K562 (cell line): ENCODE data around the gene HSD11B1L. TPM values are rescaled to one million over a fixed set of nuclear protein-coding genes. Genes with fewer than 3 reads are reported as not detected.
A peak's percentile ranks its signal among the peaks of the same experiment; 100 is the strongest.

Source experiments
- CREB3L1 ChIP-seq: fragments of 450-650 bp; IDR thresholded peaks from 2 replicates; pipeline ENCODE4 v1.6.1; 2014; ENCODE audit warnings: low read depth, mild to moderate bottlenecking, moderate library complexity, borderline replicate concordance
- GABPA ChIP-seq: fragments of 200-800 bp; sonication (Bioruptor generic); conservative IDR thresholded peaks from 2 replicates; pipeline ENCODE4 v1.6.1; 2016; ENCODE audit warnings: low read depth, missing genetic modification characterization, missing compliant biosample characterization
- GTF2A2 ChIP-seq: IDR thresholded peaks from 2 replicates; pipeline ENCODE4 v1.6.1; 2016; ENCODE audit warnings: mild to moderate bottlenecking, missing genetic modification characterization, missing compliant biosample characterization
- IFI16 ChIP-seq: fragments of 250-450 bp; sonication (Bioruptor Pico); IDR thresholded peaks from 2 replicates; pipeline ENCODE4 v2.1.2; 2022; ENCODE audit warnings: mild to moderate bottlenecking, inconsistent platforms
- IRF2 ChIP-seq: sonication (generic); formaldehyde crosslinking; IDR thresholded peaks from 2 replicates; pipeline ENCODE4 v1.8.1; 2022; ENCODE audit warnings: mild to moderate bottlenecking, missing genetic modification reagents
- KDM1A ChIP-seq, 2 experiments: fragments of 450-650 bp; IDR thresholded peaks; 2 replicates each; pipeline ENCODE4 v1.6.1; 2016; ENCODE audit warnings: mild to moderate bottlenecking in 2 of 2
- NFATC3 ChIP-seq: fragments of 450-650 bp; IDR thresholded peaks from 2 replicates; pipeline ENCODE4 v1.6.1; 2017; ENCODE audit warnings: mild to moderate bottlenecking
- PCBP1 ChIP-seq: fragments of 200-400 bp; formaldehyde crosslinking; IDR thresholded peaks from 2 replicates; pipeline ENCODE4 v1.6.1; 2018; ENCODE audit warnings: mild to moderate bottlenecking, low read depth, low read length; ENCODE audit not compliant: poor library complexity, severe bottlenecking
- PHF8 ChIP-seq: fragments of 200-600 bp; sonication (generic); IDR thresholded peaks from 2 replicates; pipeline ENCODE4 v1.6.1; 2012; ENCODE audit warnings: mixed run types, mild to moderate bottlenecking, inconsistent platforms, low read length, moderate library complexity, borderline replicate concordance
- POLR2B ChIP-seq: fragments of 450-650 bp; IDR thresholded peaks from 2 replicates; pipeline ENCODE4 v1.6.1; 2018; ENCODE audit warnings: low read depth; ENCODE audit not compliant: partially characterized antibody
- POLR2G ChIP-seq: fragments of 200-400 bp; formaldehyde crosslinking; IDR thresholded peaks from 2 replicates; pipeline ENCODE4 v1.6.1; 2017; ENCODE audit warnings: low read depth, mild to moderate bottlenecking, antibody characterized with exemption, low read length, moderate library complexity
- SMARCB1 ChIP-seq: IDR thresholded peaks from 2 replicates; pipeline ENCODE4 v1.6.1; 2011; ENCODE audit warnings: improper control_type of control experiment, low read depth; ENCODE audit not compliant: insufficient read length
- SNIP1 ChIP-seq: fragments of 450-650 bp; IDR thresholded peaks from 2 replicates; pipeline ENCODE4 v1.7.1; 2017; ENCODE audit warnings: low read depth, mild to moderate bottlenecking
- STAT6 ChIP-seq: sonication (generic); formaldehyde crosslinking; IDR thresholded peaks from 2 replicates; pipeline ENCODE4 v1.8.1; 2023; ENCODE audit warnings: mild to moderate bottlenecking, missing genetic modification reagents
- TEAD1 ChIP-seq, 2 experiments: fragments of 450-650 bp in 1 of 2; sonication (generic) in 1 of 2; formaldehyde crosslinking; IDR thresholded peaks; 2 replicates each; pipeline versions ENCODE4 v1.4.0 to v1.8.0; 2020 to 2022; ENCODE audit warnings: mild to moderate bottlenecking in 2 of 2, missing genetic modification reagents in 1 of 2
- TOE1 ChIP-seq, 2 experiments: fragments of 450-650 bp in 1 of 2; sonication (generic) in 1 of 2; formaldehyde crosslinking in 1 of 2; IDR thresholded peaks; 2 replicates each; pipeline versions ENCODE4 v1.7.1 to v1.8.0; 2016 to 2022; ENCODE audit warnings: borderline replicate concordance in 2 of 2, mild to moderate bottlenecking in 2 of 2, antibody characterized with exemption in 1 of 2, inconsistent platforms in 1 of 2, low read depth in 1 of 2, missing genetic modification reagents in 1 of 2, moderate library complexity in 1 of 2
- ZFPM2 ChIP-seq: fragments of 250-450 bp; sonication (Bioruptor Pico); IDR thresholded peaks from 2 replicates; pipeline ENCODE4 v1.5.1; 2022; ENCODE audit warnings: mild to moderate bottlenecking
- ZNF274 ChIP-seq: IDR thresholded peaks from 2 replicates; pipeline ENCODE4 v1.6.1; 2011; ENCODE audit warnings: low read depth, mild to moderate bottlenecking, low read length, moderate library complexity, borderline replicate concordance
- ZNF398 ChIP-seq: fragments of 250-450 bp; sonication (Bioruptor Pico); IDR thresholded peaks from 2 replicates; pipeline ENCODE4 v1.8.0; 2021; ENCODE audit warnings: moderate library complexity, mild to moderate bottlenecking, inconsistent platforms
- ZNF436 ChIP-seq: fragments of 250-450, 450-650 bp; sonication (Bioruptor Pico); formaldehyde crosslinking; IDR thresholded peaks from 2 replicates; pipeline ENCODE4 v1.7.0; 2020; ENCODE audit warnings: mild to moderate bottlenecking
- ZNF584 ChIP-seq: fragments of 200-800 bp; sonication (Bioruptor generic); IDR thresholded peaks from 2 replicates; pipeline ENCODE4 v1.6.1; 2016; ENCODE audit warnings: low read depth, mild to moderate bottlenecking, missing genetic modification characterization, missing compliant biosample characterization
- polyA plus RNA-seq, 8 experiments: library from polyadenylated mRNA; depleted of rRNA in 4 of 8; stranded (reverse) in 5 of 8; unstranded in 3 of 8; fragments of >200 nt; fragmentation: Nextera tagmentation in 2 of 8; fragmentation: Illumina TruSeq in 1 of 8; extraction: Ambion mirVana in 2 of 8; extraction: Trizol in 1 of 8; gene quantifications; 2 replicates each; pipeline versions ENCODE4 v1.2.1 to v1.2.3, GENCODE V29; 2011 to 2014; ENCODE audit warnings: inconsistent platforms in 1 of 8, missing spikeins in 1 of 8
- total RNA-seq, 7 experiments: library from RNA; depleted of rRNA in 6 of 7; stranded (reverse); fragments of >200 nt in 6 of 7; fragmentation: Illumina TruSeq in 2 of 7; extraction: Trizol in 2 of 7; gene quantifications; 2 replicates each; pipeline versions ENCODE4 v1.2.1 to v1.2.3, GENCODE V29; 2011 to 2021; ENCODE audit warnings: low replicate concordance in 1 of 7

HSD11B1L gene
- total and polyA plus RNA-seq, 9 of the 15 experiments (the other 6 are each of a cell fraction or from before 2014, with no cell fraction given), result 0.31 to 7.7 (median 2.3) TPM

- no peak for TF ChIP-seq ZNF398
- no peak for TF ChIP-seq NFATC3
- TF ChIP-seq PCBP1, result peak; percentile 78
- TF ChIP-seq ZNF274, result no peak
- TF ChIP-seq GABPA (tag), result no peak
- 0 out of 4 replicates have a peak, but pooled peaks of 1 of the 2 experiments have one; percentile 26 for TF ChIP-seq KDM1A (IDR thresholded peaks at IDR 0.05)
- no peak for TF ChIP-seq SNIP1
- TF ChIP-seq POLR2B, result no peak
- TF ChIP-seq ZNF584 (CRISPR knock-in tag), result no peak
- no peak for TF ChIP-seq GTF2A2 (tag)
- TF ChIP-seq IFI16 (CRISPR knock-in tag), result no peak
- peak; percentile 16; the same call in 1 of the 2 replicates for TF ChIP-seq PHF8
- TF ChIP-seq ZFPM2 (CRISPR knock-in tag), result no peak
- 0 out of 2 replicates have a peak, but pooled peaks have one; percentile 57 for TF ChIP-seq STAT6 (CRISPR knock-in tag)
- 0 out of 2 replicates have a peak, but pooled peaks have one; percentile 30 for TF ChIP-seq ZNF436 (CRISPR knock-in tag)
- TF ChIP-seq IRF2 (CRISPR knock-in tag), result no peak
- TF ChIP-seq CREB3L1, result peak; percentile 32; the same call in 1 of the 2 replicates
- TF ChIP-seq SMARCB1, result no peak
- TF ChIP-seq POLR2G, result peak; percentile 62; the same call in 1 of the 2 replicates
- 0 out of 4 replicates have a peak, but pooled peaks of 1 of the 2 experiments have one; percentile 4 for TF ChIP-seq TEAD1 (CRISPR knock-in tag; IDR thresholded peaks at IDR 0.05)
- TF ChIP-seq TOE1 (IDR thresholded peaks at IDR 0.05; ENCODE audit: borderline replicate concordance), result no peak
- no peak for TF ChIP-seq TOE1 (CRISPR knock-in tag; IDR thresholded peaks at IDR 0.05; ENCODE audit: borderline replicate concordance, low read depth)
Observed at GRCh38 chr19:5687360-5688198, 6.8 kb downstream of the HSD11B1L start (continued).
